Tibial nerve (tissue), 3 donors: ENCODE data around the gene NTMT2.

ENCODE experiments used
- POLR2A ChIP-seq, 2 donors: fragments of 450-650 bp; IDR thresholded peaks; one replicate each; pipeline ENCODE4 v1.6.1; 2017; ENCODE audit warnings: antibody characterized with exemption in 2 of 2, mild to moderate bottlenecking in 2 of 2, moderate library complexity in 2 of 2
- TF ChIP-seq, protein P1 (sequence below), 5 experiments: fragments of 200-600 bp in 3 of 5; fragments of 450-650 bp in 2 of 5; sonication (generic) in 3 of 5; IDR thresholded peaks; one replicate each; pipeline ENCODE4 v1.5.1; 2016 to 2019; ENCODE audit warnings: antibody characterized with exemption in 5 of 5, mild to moderate bottlenecking in 3 of 5, moderate library complexity in 2 of 5

- TF ChIP-seq, protein P1, sequence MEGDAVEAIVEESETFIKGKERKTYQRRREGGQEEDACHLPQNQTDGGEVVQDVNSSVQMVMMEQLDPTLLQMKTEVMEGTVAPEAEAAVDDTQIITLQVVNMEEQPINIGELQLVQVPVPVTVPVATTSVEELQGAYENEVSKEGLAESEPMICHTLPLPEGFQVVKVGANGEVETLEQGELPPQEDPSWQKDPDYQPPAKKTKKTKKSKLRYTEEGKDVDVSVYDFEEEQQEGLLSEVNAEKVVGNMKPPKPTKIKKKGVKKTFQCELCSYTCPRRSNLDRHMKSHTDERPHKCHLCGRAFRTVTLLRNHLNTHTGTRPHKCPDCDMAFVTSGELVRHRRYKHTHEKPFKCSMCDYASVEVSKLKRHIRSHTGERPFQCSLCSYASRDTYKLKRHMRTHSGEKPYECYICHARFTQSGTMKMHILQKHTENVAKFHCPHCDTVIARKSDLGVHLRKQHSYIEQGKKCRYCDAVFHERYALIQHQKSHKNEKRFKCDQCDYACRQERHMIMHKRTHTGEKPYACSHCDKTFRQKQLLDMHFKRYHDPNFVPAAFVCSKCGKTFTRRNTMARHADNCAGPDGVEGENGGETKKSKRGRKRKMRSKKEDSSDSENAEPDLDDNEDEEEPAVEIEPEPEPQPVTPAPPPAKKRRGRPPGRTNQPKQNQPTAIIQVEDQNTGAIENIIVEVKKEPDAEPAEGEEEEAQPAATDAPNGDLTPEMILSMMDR (IDR thresholded peaks at IDR 0.05), result no peak
- TF ChIP-seq POLR2A (IDR thresholded peaks at IDR 0.05), result no peak
These were observed 18.5 kb downstream of the NTMT2 start for GRCh38 chr1:170164103-170164763.
